Erythroblast (primary cell): ENCODE measurements around the gene USP3.

Source experiments
- GATA1 ChIP-seq: IDR thresholded peaks from 2 replicates; pipeline ENCODE4 v1.6.1; 2011; ENCODE audit warnings: low read depth, mild to moderate bottlenecking, control low read depth, low read length, moderate library complexity
- POLR2A ChIP-seq: IDR thresholded peaks from 2 replicates; pipeline ENCODE4 v1.6.1; 2011; ENCODE audit warnings: mild to moderate bottlenecking, low read length

GRCh38 chr15:63478243-63478642 is 26.1 kb upstream of the USP3 start:
- TF ChIP-seq POLR2A, result no peak
- no peak for TF ChIP-seq GATA1
